Stimulated activated CD4-positive, alpha-beta T cell treated with anti-CD3 and anti-CD28 coated beads, TNF-alpha, amount 100 ng/mL, for 4 hours (primary cell): ENCODE data around the gene ASS1.

Experiments used
- DNase-seq, 3 experiments: peaks; one replicate each; pipeline ENCODE4 v3.0.0-alpha.2; 2020; ENCODE audit warnings: low read depth in 3 of 3

The ASS1 gene

GRCh38 chr9:130532426-130533080, 87.8 kb downstream of the ASS1 start:
- DNase-seq, result no peak

GRCh38 chr9:130535818-130536521, 91.2 kb downstream of the ASS1 start:
- DNase-seq, result no peak

GRCh38 chr9:130536701-130537107, 91.9 kb downstream of the ASS1 start:
- no peak for DNase-seq

GRCh38 chr9:130537346-130538050, 92.7 kb downstream of the ASS1 start:
- no peak for DNase-seq

GRCh38 chr9:130539420-130540223, 94.9 kb downstream of the ASS1 start:
- DNase-seq, result no peak

GRCh38 chr9:130541533-130541932, 96.8 kb downstream of the ASS1 start:
- no peak for DNase-seq

- no peak for DNase-seq
Measured at GRCh38 chr9:130542038-130542437, 97.3 kb downstream of the ASS1 start.

- no peak for DNase-seq
Measured at GRCh38 chr9:130542457-130543228, 97.9 kb downstream of the ASS1 start.

GRCh38 chr9:130543368-130543767, 98.6 kb downstream of the ASS1 start:
- DNase-seq, result no peak

- DNase-seq, result no peak
Measured at GRCh38 chr9:130543859-130544258, 99.1 kb downstream of the ASS1 start.

- DNase-seq, result no peak
Measured at GRCh38 chr9:130544364-130544763, 99.6 kb downstream of the ASS1 start.

- no peak for DNase-seq
Measured at GRCh38 chr9:130548103-130548502, 103.3 kb downstream of the ASS1 start.

- DNase-seq, result no peak
Measured at GRCh38 chr9:130549093-130549735, 104.5 kb downstream of the ASS1 start.
